Left lung (tissue), 10 donors: ENCODE data around the gene SLC22A23. TPM values are rescaled to one million over a fixed set of nuclear protein-coding genes. Genes with fewer than 3 reads are reported as not detected.

Experiments used
- ATAC-seq: fragments of 200-7000 bp; cut with Tn5 transposase; one replicate; pipeline ENCODE4 v1.9.1; 2020; ENCODE audit warnings: moderate library complexity
- DNase-seq, 4 donors: peaks; one replicate each; pipeline ENCODE4 v3.0.0-alpha.2; 2013 to 2020
- H3K27ac ChIP-seq, 2 donors: fragments of 200-600 bp; sonication (generic) in 1 of 2; one replicate each; pipeline versions ENCODE4 v1.5.0 to v1.8.0; 2020 to 2021
- H3K27me3 ChIP-seq, 2 donors: fragments of 200-600 bp; sonication (generic) in 1 of 2; one replicate each; pipeline versions ENCODE4 v1.5.0 to v1.8.0; 2020 to 2021
- H3K36me3 ChIP-seq, 2 donors: fragments of 200-600 bp; sonication (generic) in 1 of 2; one replicate each; pipeline versions ENCODE4 v1.5.0 to v1.8.0; 2020 to 2021
- H3K4me1 ChIP-seq, 2 donors: fragments of 200-600 bp; one replicate each; pipeline ENCODE4 v1.8.0; 2021
- H3K4me3 ChIP-seq, 2 donors: fragments of 200-600 bp; sonication (generic) in 1 of 2; one replicate each; pipeline versions ENCODE4 v1.5.0 to v1.8.0; 2020 to 2021; ENCODE audit warnings: mild to moderate bottlenecking in 1 of 2
- H3K9me3 ChIP-seq, 2 donors: fragments of 200-600 bp; sonication (generic) in 1 of 2; one replicate each; pipeline versions ENCODE4 v1.5.0 to v1.8.0; 2020 to 2021
- intact Hi-C, 2 donors: fragments of 100-400 bp; cut with DNase I; formaldehyde crosslinking; loops; one replicate each; pipeline versions ENCODE4 v1.11.2 to v1.14.2; 2022
- polyA plus RNA-seq, 6 donors: library from polyadenylated mRNA; unstranded; fragments of 120-200 nt; gene quantifications; one replicate each; pipeline ENCODE4 v1.2.1, GENCODE V29; 2013; ENCODE audit not compliant: insufficient read length in 6 of 6
- total RNA-seq, 2 donors: library from RNA; stranded (reverse); fragmentation: NEBNext Ultra II Directional; extraction: Animal tissue kit (Norgen Biotek cat#: 25700); gene quantifications; one replicate each; pipeline ENCODE4 v1.2.1, GENCODE V29; 2021
- TF ChIP-seq, protein P1 (sequence below), 2 donors: fragments of 200-600 bp; sonication (generic) in 1 of 2; IDR thresholded peaks; one replicate each; pipeline versions ENCODE4 v1.5.0 to v1.8.0; 2021; ENCODE audit warnings: antibody characterized with exemption in 2 of 2
- donor health status: DM: no; HTN: yes; CAD: no.
- donor health status: DM: no; HTN: no; CAD: no.

SLC22A23 gene
- total and polyA plus RNA-seq, 8 donors = 19.7 to 31.2 (median 23.9) TPM

DNA sequence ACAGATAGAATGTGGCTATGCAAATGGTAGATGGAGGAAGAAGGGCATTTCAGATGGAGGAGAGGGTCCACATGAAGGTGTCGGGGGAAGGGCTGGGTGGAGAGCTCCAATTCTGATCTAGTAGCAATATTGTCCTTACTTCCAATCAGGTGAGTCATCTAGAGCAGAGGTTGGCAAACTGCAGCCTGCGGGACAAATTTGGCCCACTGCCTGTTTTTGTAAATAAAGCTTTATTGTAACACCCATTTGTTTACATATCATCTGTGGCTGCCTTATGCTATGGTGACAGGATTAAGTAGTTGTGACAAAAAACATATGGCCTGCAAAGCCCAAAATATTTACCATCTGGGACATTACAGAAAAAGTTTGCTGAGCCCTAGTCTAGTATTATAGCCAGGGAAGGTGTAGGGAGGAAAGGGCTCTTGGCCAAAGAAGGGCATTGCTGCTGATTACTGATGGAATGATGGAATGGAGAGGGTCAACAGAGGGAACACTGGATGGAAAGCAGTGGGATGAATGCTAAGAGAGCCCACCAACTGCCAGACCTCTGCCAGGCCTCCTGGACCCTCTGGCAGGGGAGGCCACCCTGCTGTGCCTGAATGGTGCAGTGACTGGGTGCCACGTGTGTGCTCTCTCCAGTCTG lies 79.8 kb downstream of the SLC22A23 start:
- peaks cover 0 to 8% of the 10 kb centered on the region in 2 donors for H3K4me1 ChIP-seq

DNA sequence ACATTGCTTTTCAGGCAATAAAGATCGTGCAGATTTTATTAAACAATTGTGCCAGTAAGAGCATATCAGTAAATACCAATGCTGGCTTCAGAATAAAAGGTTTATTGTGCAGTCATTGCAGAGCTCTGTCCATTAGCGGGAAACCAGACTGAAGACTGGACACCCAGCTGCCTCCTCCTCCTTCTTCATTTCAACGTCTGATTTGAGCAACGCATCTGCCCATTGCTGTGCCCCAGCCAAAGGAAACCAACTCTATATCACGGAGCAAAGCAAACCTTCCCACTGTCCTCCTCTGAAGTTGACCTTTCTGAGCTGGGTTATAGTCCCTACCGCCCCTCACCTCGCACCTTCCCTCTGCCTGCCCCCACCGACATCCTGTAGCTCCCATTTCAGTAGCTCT lies 80.8 kb downstream of the SLC22A23 start:
- no peaks in the 10 kb centered on the region for H3K36me3 ChIP-seq
- no peak overlapping the region for H3K4me3 ChIP-seq
- intact Hi-C loops = no loop called here
- no peaks in the 10 kb centered on the region for H3K27me3 ChIP-seq
- H3K27ac ChIP-seq = no peak overlapping the region
- TF ChIP-seq, protein P1, sequence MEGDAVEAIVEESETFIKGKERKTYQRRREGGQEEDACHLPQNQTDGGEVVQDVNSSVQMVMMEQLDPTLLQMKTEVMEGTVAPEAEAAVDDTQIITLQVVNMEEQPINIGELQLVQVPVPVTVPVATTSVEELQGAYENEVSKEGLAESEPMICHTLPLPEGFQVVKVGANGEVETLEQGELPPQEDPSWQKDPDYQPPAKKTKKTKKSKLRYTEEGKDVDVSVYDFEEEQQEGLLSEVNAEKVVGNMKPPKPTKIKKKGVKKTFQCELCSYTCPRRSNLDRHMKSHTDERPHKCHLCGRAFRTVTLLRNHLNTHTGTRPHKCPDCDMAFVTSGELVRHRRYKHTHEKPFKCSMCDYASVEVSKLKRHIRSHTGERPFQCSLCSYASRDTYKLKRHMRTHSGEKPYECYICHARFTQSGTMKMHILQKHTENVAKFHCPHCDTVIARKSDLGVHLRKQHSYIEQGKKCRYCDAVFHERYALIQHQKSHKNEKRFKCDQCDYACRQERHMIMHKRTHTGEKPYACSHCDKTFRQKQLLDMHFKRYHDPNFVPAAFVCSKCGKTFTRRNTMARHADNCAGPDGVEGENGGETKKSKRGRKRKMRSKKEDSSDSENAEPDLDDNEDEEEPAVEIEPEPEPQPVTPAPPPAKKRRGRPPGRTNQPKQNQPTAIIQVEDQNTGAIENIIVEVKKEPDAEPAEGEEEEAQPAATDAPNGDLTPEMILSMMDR (IDR thresholded peaks at IDR 0.05) = no peak
- DNase-seq (no peak), ATAC-seq (no peak)
- no peaks in the 10 kb centered on the region for H3K4me1 ChIP-seq
- no peaks in the 10 kb centered on the region for H3K9me3 ChIP-seq

More for the DNA sequence above, 79.8 kb downstream of the SLC22A23 start:
- Histone ChIP-seq H3K27me3 (no peaks in the 10 kb centered on the region), H3K36me3 (no peaks in the 10 kb centered on the region), H3K9me3 (no peaks in the 10 kb centered on the region), H3K27ac (peak overlapping the region in 1 of 2 donors; percentile 31), H3K4me3 (no peak overlapping the region)
- TF ChIP-seq, protein P1 (IDR thresholded peaks at IDR 0.05) = no peak
- intact Hi-C loops = no loop called here
- ATAC-seq (no peak), DNase-seq (no peak)

DNA sequence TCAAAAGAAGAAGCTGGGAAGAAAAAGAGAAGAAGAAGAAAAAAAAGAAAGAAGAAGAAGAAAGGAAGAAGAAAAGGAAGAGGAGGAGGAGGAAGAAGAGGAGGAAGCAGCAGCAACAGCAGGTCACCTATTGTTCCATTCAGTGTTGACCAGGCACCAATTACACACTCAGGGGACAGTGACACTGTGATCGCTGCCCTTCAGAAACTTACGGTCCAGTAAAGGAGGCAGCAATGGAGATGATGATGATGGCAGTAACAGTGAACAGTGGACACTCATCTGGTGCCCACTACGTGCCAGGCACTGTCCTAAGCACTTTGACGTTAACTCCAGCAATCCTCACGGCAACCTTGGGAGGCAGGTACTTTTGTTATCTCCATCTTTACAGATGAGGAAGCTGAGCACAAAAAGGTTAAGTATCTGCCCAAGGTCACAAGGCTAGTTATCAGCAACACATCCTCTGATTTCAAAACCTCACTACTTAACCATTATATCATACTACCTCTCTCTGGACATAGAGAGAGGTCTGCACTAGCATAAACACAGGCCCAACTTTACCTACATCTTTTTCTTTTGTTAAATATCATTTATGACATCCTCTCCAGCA lies 83.2 kb downstream of the SLC22A23 start:
- DNase-seq (no peak), ATAC-seq (no peak)
- H3K9me3 ChIP-seq = no peaks in the 10 kb centered on the region
- H3K36me3 ChIP-seq = no peaks in the 10 kb centered on the region
- no peaks in the 10 kb centered on the region for H3K27me3 ChIP-seq
- no peak overlapping the region for H3K27ac ChIP-seq
- no peak overlapping the region for H3K4me3 ChIP-seq
- no peaks in the 10 kb centered on the region for H3K4me1 ChIP-seq
- TF ChIP-seq, protein P1 (IDR thresholded peaks at IDR 0.05) = no peak
- intact Hi-C loops = no loop called here

DNA sequence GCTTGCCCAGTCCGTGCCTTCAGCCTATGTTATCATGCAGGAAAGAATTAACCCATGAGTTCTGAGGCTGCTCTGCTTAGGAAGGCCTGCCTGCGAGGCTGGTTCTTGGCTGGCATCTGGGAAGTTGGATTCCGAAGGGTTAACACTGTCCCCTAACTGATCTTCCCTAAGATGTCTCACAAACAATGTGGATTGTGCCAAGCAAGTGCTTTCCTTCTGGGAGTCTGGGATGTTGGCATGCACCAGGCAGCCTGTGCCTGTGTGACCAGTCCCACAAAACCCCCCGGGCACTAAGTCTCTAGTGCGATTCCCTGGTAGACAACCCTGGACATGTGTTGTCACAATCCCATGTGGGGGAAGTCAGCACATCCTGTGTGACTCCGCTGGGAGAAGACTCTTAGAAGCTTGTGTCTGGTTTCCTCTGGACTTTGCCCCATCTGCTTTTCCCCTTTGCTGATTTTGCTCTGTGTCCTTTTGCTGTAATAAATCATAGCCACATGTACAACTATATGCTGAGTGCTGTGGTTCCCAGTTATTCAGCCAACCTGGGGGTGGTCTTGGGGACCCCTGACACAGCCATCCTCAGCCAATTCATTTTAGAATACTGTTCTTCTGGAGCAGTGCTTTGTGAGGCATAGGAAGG lies 83.8 kb downstream of the SLC22A23 start:
- TF ChIP-seq, protein P1 (IDR thresholded peaks at IDR 0.05) = no peak
- no peaks in the 10 kb centered on the region for H3K9me3 ChIP-seq
- no peak overlapping the region for H3K4me3 ChIP-seq
- ATAC-seq (no peak), DNase-seq (no peak)
- H3K27ac ChIP-seq = no peak overlapping the region
- no peaks in the 10 kb centered on the region for H3K36me3 ChIP-seq
- intact Hi-C loops = no loop called here
- H3K27me3 ChIP-seq = no peaks in the 10 kb centered on the region
- H3K4me1 ChIP-seq = no peaks in the 10 kb centered on the region

DNA sequence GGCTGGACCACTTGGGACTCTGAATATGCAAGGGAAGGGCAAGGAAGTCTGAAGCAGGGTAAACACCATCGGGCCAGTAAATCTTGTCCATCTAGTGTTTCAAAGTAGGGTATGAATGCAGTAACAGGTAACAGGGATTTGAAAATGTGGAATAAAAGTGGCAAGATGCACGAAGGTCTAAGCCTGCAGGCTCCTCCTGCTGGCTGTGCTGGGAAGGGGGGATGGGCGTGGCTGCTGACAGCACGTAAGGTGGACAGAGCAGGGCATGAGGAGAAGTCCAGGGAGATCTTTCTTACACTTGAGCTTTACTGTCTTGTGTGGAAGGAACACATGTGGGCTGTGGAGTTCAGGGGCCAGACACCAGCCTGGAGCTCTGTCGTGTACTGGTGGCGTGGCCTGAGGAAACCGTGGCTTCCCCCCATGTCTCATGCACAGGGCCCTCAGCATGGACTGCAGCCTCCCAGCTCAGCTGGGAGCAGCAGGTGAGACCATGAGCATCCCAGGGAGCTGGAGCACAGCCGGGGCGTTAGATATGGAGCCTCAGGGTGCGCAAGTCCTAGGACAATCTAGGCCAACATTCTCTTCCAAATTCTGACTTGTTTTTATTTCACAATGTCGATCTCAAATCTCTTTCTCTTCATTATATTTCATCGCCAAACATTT lies 84.5 kb downstream of the SLC22A23 start:
- Histone ChIP-seq H3K27me3 (no peaks in the 10 kb centered on the region), H3K4me1 (no peaks in the 10 kb centered on the region), H3K9me3 (no peaks in the 10 kb centered on the region), H3K27ac (no peak overlapping the region), H3K36me3 (no peaks in the 10 kb centered on the region), H3K4me3 (no peak overlapping the region)
- ATAC-seq (no peak), DNase-seq (no peak)
- intact Hi-C loops = no loop called here
- TF ChIP-seq, protein P1 (IDR thresholded peaks at IDR 0.05) = no peak
